ENCODE data around the gene NEXN.

- TF ChIP-seq POLR2A (IDR thresholded peaks at IDR 0.05) (no peak), CTCF (IDR thresholded peaks at IDR 0.05) (no peak)
Observed at GRCh38 chr1:77942400-77943140, 54.1 kb downstream of the NEXN start.
